ENCODE results near the gene TGFA. TPM values are rescaled to one million over a fixed set of nuclear protein-coding genes. Genes with fewer than 3 reads are reported as not detected.

Gene TGFA
- polyA plus RNA-seq, 4 donors, result 6.3 to 10.7 (median 9.3) TPM

GRCh38 chr2:70535573-70535972 is 18.1 kb downstream of the TGFA start:
- no peak for FAIRE-seq
- DNase-seq, result no peak
- 36 to 62% (median 57%) methylated on average over 2 of the region's 2 CpGs for WGBS, 3 donors
- peaks cover 0 to 12% of the 10 kb centered on the region in 2 donors for H3K9me3 ChIP-seq (ENCODE audit: control insufficient read depth in 2 of 2, insufficient read depth in 1 of 2, low read depth in 1 of 2, low read length in 1 of 2)
- H3K27me3 ChIP-seq (ENCODE audit: control insufficient read depth in 3 of 3, insufficient read depth in 3 of 3, low read length in 3 of 3), result no peaks in the 10 kb centered on the region
- H3K4me3 ChIP-seq (ENCODE audit: low read depth in 1 of 3, low read length in 3 of 3), result no peak overlapping the region
- peaks cover 0 to 5% (median 0%) of the 10 kb centered on the region in 3 donors for H3K4me1 ChIP-seq (ENCODE audit: control insufficient read depth in 3 of 3, insufficient read depth in 2 of 3, low read depth in 1 of 3, low read length in 2 of 3)
- no peak overlapping the region for H3K27ac ChIP-seq (ENCODE audit: low read depth in 1 of 3, low read length in 2 of 3)
- no peaks in the 10 kb centered on the region for H3K36me3 ChIP-seq (ENCODE audit: control insufficient read depth in 3 of 3, insufficient read depth in 2 of 3, low read depth in 1 of 3, low read length in 3 of 3)

- no peaks in the 10 kb centered on the region for H3K36me3 ChIP-seq (ENCODE audit: control insufficient read depth in 3 of 3, insufficient read depth in 2 of 3, low read depth in 1 of 3, low read length in 3 of 3)
- H3K27me3 ChIP-seq (ENCODE audit: control insufficient read depth in 3 of 3, insufficient read depth in 3 of 3, low read length in 3 of 3), result no peaks in the 10 kb centered on the region
- DNase-seq (no peak), FAIRE-seq (no peak)
- H3K4me3 ChIP-seq (ENCODE audit: low read depth in 1 of 3, low read length in 3 of 3), result no peak overlapping the region
- H3K4me1 ChIP-seq (ENCODE audit: control insufficient read depth in 3 of 3, insufficient read depth in 2 of 3, low read depth in 1 of 3, low read length in 2 of 3), result peaks cover 0 to 8% (median 5%) of the 10 kb centered on the region in 3 donors
- H3K27ac ChIP-seq (ENCODE audit: low read depth in 1 of 3, low read length in 2 of 3), result no peak overlapping the region
- peaks cover 0 to 12% of the 10 kb centered on the region in 2 donors for H3K9me3 ChIP-seq (ENCODE audit: control insufficient read depth in 2 of 2, insufficient read depth in 1 of 2, low read depth in 1 of 2, low read length in 1 of 2)
- 71 to 81% (median 76%) methylated on average over 4 of the region's 4 CpGs for WGBS, 3 donors
Measured at GRCh38 chr2:70534183-70534836, 19.3 kb downstream of the TGFA start.

GRCh38 chr2:70532244-70532935 is 21.2 kb downstream of the TGFA start:
- 76 to 89% (median 83%) methylated on average over 7 of the region's 7 CpGs for WGBS, 3 donors
- H3K27ac ChIP-seq (ENCODE audit: low read depth in 1 of 3, low read length in 2 of 3), result no peak overlapping the region
- H3K27me3 ChIP-seq (ENCODE audit: control insufficient read depth in 3 of 3, insufficient read depth in 3 of 3, low read length in 3 of 3), result no peaks in the 10 kb centered on the region
- no peaks in the 10 kb centered on the region for H3K36me3 ChIP-seq (ENCODE audit: control insufficient read depth in 3 of 3, insufficient read depth in 2 of 3, low read depth in 1 of 3, low read length in 3 of 3)
- no peak for DNase-seq
- FAIRE-seq, result no peak
- H3K9me3 ChIP-seq (ENCODE audit: control insufficient read depth in 2 of 2, insufficient read depth in 1 of 2, low read depth in 1 of 2, low read length in 1 of 2), result peaks cover 0 to 4% of the 10 kb centered on the region in 2 donors
- peaks cover 0 to 25% (median 6%) of the 10 kb centered on the region in 3 donors for H3K4me1 ChIP-seq (ENCODE audit: control insufficient read depth in 3 of 3, insufficient read depth in 2 of 3, low read depth in 1 of 3, low read length in 2 of 3)
- H3K4me3 ChIP-seq (ENCODE audit: low read depth in 1 of 3, low read length in 3 of 3), result no peak overlapping the region

GRCh38 chr2:70531419-70532086 is 22.1 kb downstream of the TGFA start:
- H3K9me3 ChIP-seq (ENCODE audit: control insufficient read depth in 2 of 2, insufficient read depth in 1 of 2, low read depth in 1 of 2, low read length in 1 of 2), result peaks cover 0 to 2% of the 10 kb centered on the region in 2 donors
- DNase-seq (no peak), FAIRE-seq (no peak)
- H3K27me3 ChIP-seq (ENCODE audit: control insufficient read depth in 3 of 3, insufficient read depth in 3 of 3, low read length in 3 of 3), result no peaks in the 10 kb centered on the region
- 58 to 68% (median 65%) methylated on average over 3 of the region's 3 CpGs for WGBS, 3 donors
- no peak overlapping the region for H3K27ac ChIP-seq (ENCODE audit: low read depth in 1 of 3, low read length in 2 of 3)
- no peak overlapping the region for H3K4me3 ChIP-seq (ENCODE audit: low read depth in 1 of 3, low read length in 3 of 3)
- peaks cover 0 to 28% (median 6%) of the 10 kb centered on the region in 3 donors for H3K4me1 ChIP-seq (ENCODE audit: control insufficient read depth in 3 of 3, insufficient read depth in 2 of 3, low read depth in 1 of 3, low read length in 2 of 3)
- no peaks in the 10 kb centered on the region for H3K36me3 ChIP-seq (ENCODE audit: control insufficient read depth in 3 of 3, insufficient read depth in 2 of 3, low read depth in 1 of 3, low read length in 3 of 3)

- Histone ChIP-seq H3K9me3 (ENCODE audit: control insufficient read depth in 2 of 2, insufficient read depth in 1 of 2, low read depth in 1 of 2, low read length in 1 of 2) (no peaks in the 10 kb centered on the region), H3K27ac (ENCODE audit: low read depth in 1 of 3, low read length in 2 of 3) (peak overlapping the region in 1 of 3 donors; percentile 44), H3K4me1 (ENCODE audit: control insufficient read depth in 3 of 3, insufficient read depth in 2 of 3, low read depth in 1 of 3, low read length in 2 of 3) (peaks cover 5 to 34% (median 17%) of the 10 kb centered on the region in 3 donors), H3K27me3 (ENCODE audit: control insufficient read depth in 3 of 3, insufficient read depth in 3 of 3, low read length in 3 of 3) (no peaks in the 10 kb centered on the region), H3K4me3 (ENCODE audit: low read depth in 1 of 3, low read length in 3 of 3) (no peak overlapping the region), H3K36me3 (ENCODE audit: control insufficient read depth in 3 of 3, insufficient read depth in 2 of 3, low read depth in 1 of 3, low read length in 3 of 3) (no peaks in the 10 kb centered on the region)
- DNase-seq, result peak in 1 of 2 donors; percentile 61
- 84 to 91% (median 86%) methylated on average over 2 of the region's 2 CpGs for WGBS, 3 donors
- no peak for FAIRE-seq
Measured at GRCh38 chr2:70529610-70530009, 24.0 kb downstream of the TGFA start.

- peak overlapping the region in 1 of 3 donors; percentile 44 for H3K27ac ChIP-seq (ENCODE audit: low read depth in 1 of 3, low read length in 2 of 3)
- H3K4me3 ChIP-seq (ENCODE audit: low read depth in 1 of 3, low read length in 3 of 3), result no peak overlapping the region
- no peaks in the 10 kb centered on the region for H3K9me3 ChIP-seq (ENCODE audit: control insufficient read depth in 2 of 2, insufficient read depth in 1 of 2, low read depth in 1 of 2, low read length in 1 of 2)
- FAIRE-seq (no peak), DNase-seq (peak; percentile 33 to 67)
- H3K36me3 ChIP-seq (ENCODE audit: control insufficient read depth in 3 of 3, insufficient read depth in 2 of 3, low read depth in 1 of 3, low read length in 3 of 3), result no peaks in the 10 kb centered on the region
- no peaks in the 10 kb centered on the region for H3K27me3 ChIP-seq (ENCODE audit: control insufficient read depth in 3 of 3, insufficient read depth in 3 of 3, low read length in 3 of 3)
- 51 to 78% (median 61%) methylated on average over 3 of the region's 3 CpGs for WGBS, 3 donors
- peaks cover 7 to 38% (median 18%) of the 10 kb centered on the region in 3 donors for H3K4me1 ChIP-seq (ENCODE audit: control insufficient read depth in 3 of 3, insufficient read depth in 2 of 3, low read depth in 1 of 3, low read length in 2 of 3)
Measured at GRCh38 chr2:70528929-70529328, 24.7 kb downstream of the TGFA start.

GRCh38 chr2:70528276-70528675 is 25.4 kb downstream of the TGFA start:
- FAIRE-seq, result no peak
- Histone ChIP-seq H3K4me1 (ENCODE audit: control insufficient read depth in 3 of 3, insufficient read depth in 2 of 3, low read depth in 1 of 3, low read length in 2 of 3) (peaks cover 7 to 38% (median 19%) of the 10 kb centered on the region in 3 donors), H3K27ac (ENCODE audit: low read depth in 1 of 3, low read length in 2 of 3) (no peak overlapping the region), H3K27me3 (ENCODE audit: control insufficient read depth in 3 of 3, insufficient read depth in 3 of 3, low read length in 3 of 3) (no peaks in the 10 kb centered on the region), H3K4me3 (ENCODE audit: low read depth in 1 of 3, low read length in 3 of 3) (no peak overlapping the region), H3K36me3 (ENCODE audit: control insufficient read depth in 3 of 3, insufficient read depth in 2 of 3, low read depth in 1 of 3, low read length in 3 of 3) (no peaks in the 10 kb centered on the region), H3K9me3 (ENCODE audit: control insufficient read depth in 2 of 2, insufficient read depth in 1 of 2, low read depth in 1 of 2, low read length in 1 of 2) (no peaks in the 10 kb centered on the region)
- no peak for DNase-seq
- 85 to 89% (median 87%) methylated on average over 7 of the region's 7 CpGs for WGBS, 3 donors

GRCh38 chr2:70527447-70528080 is 26.1 kb downstream of the TGFA start:
- Histone ChIP-seq H3K27ac (ENCODE audit: low read depth in 1 of 3, low read length in 2 of 3) (peak overlapping the region in 2 of 3 donors; percentile 13 to 54), H3K9me3 (ENCODE audit: control insufficient read depth in 2 of 2, insufficient read depth in 1 of 2, low read depth in 1 of 2, low read length in 1 of 2) (no peaks in the 10 kb centered on the region), H3K4me3 (ENCODE audit: low read depth in 1 of 3, low read length in 3 of 3) (no peak overlapping the region), H3K4me1 (ENCODE audit: control insufficient read depth in 3 of 3, insufficient read depth in 2 of 3, low read depth in 1 of 3, low read length in 2 of 3) (peaks cover 7 to 38% (median 19%) of the 10 kb centered on the region in 3 donors), H3K27me3 (ENCODE audit: control insufficient read depth in 3 of 3, insufficient read depth in 3 of 3, low read length in 3 of 3) (no peaks in the 10 kb centered on the region), H3K36me3 (ENCODE audit: control insufficient read depth in 3 of 3, insufficient read depth in 2 of 3, low read depth in 1 of 3, low read length in 3 of 3) (no peaks in the 10 kb centered on the region)
- FAIRE-seq (no peak), DNase-seq (peak in 1 of 2 donors; percentile 35)
- 34 to 51% (median 48%) methylated on average over 4 of the region's 4 CpGs for WGBS, 3 donors

Data from small intestine (tissue), 7 donors.